Thyroid gland (tissue), 4 donors: ENCODE data around the gene OR5B21.

Source experiments
- POLR2A ChIP-seq, 2 donors: fragments of 450-650 bp; IDR thresholded peaks; one replicate each; pipeline ENCODE4 v1.6.1; 2017; ENCODE audit warnings: antibody characterized with exemption in 2 of 2, mild to moderate bottlenecking in 2 of 2, moderate library complexity in 1 of 2
- TF ChIP-seq, protein P1 (sequence below), 6 experiments: fragments of 200-600 bp in 3 of 6; fragments of 450-650 bp in 3 of 6; sonication (generic) in 3 of 6; IDR thresholded peaks; one replicate each; pipeline ENCODE4 v1.5.1; 2016 to 2019; ENCODE audit warnings: antibody characterized with exemption in 6 of 6, mild to moderate bottlenecking in 2 of 6, inconsistent platforms in 1 of 6, moderate library complexity in 1 of 6

- TF ChIP-seq, protein P1, sequence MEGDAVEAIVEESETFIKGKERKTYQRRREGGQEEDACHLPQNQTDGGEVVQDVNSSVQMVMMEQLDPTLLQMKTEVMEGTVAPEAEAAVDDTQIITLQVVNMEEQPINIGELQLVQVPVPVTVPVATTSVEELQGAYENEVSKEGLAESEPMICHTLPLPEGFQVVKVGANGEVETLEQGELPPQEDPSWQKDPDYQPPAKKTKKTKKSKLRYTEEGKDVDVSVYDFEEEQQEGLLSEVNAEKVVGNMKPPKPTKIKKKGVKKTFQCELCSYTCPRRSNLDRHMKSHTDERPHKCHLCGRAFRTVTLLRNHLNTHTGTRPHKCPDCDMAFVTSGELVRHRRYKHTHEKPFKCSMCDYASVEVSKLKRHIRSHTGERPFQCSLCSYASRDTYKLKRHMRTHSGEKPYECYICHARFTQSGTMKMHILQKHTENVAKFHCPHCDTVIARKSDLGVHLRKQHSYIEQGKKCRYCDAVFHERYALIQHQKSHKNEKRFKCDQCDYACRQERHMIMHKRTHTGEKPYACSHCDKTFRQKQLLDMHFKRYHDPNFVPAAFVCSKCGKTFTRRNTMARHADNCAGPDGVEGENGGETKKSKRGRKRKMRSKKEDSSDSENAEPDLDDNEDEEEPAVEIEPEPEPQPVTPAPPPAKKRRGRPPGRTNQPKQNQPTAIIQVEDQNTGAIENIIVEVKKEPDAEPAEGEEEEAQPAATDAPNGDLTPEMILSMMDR (IDR thresholded peaks at IDR 0.05), result no peak
- TF ChIP-seq POLR2A (IDR thresholded peaks at IDR 0.05), result no peak
These were observed 550 bp downstream of the OR5B21 start for GRCh38 chr11:58507355-58507754.
